SK-N-SH treated with all-trans-retinoic acid at 6 μM for 48 hours (cell line): ENCODE measurements around the gene A3GALT2.

Source experiments
- ATAC-seq: fragments of 200-7000 bp; cut with Tn5 transposase; 3 replicates; pipeline ENCODE4 v1.9.1; 2020; ENCODE audit warnings: mild to moderate bottlenecking, moderate library complexity
- BACH2 ChIP-seq: fragments of 250-450 bp; sonication (Bioruptor Pico); IDR thresholded peaks from 2 replicates; pipeline ENCODE4 v1.9.0; 2021; ENCODE audit warnings: mild to moderate bottlenecking, borderline replicate concordance
- CREB5 ChIP-seq: fragments of 250-450 bp; sonication (Bioruptor Pico); IDR thresholded peaks from 2 replicates; pipeline ENCODE4 v1.5.1; 2020; ENCODE audit warnings: low read depth, mild to moderate bottlenecking, moderate library complexity
- CSDC2 ChIP-seq: fragments of 250-450 bp; sonication (Bioruptor Pico); IDR thresholded peaks from 2 replicates; pipeline ENCODE4 v1.5.0; 2020; ENCODE audit warnings: mild to moderate bottlenecking, moderate library complexity
- CSRNP3 ChIP-seq: fragments of 250-450 bp; sonication (Bioruptor Pico); IDR thresholded peaks from 2 replicates; pipeline ENCODE4 v1.5.1; 2021; ENCODE audit warnings: mild to moderate bottlenecking, moderate library complexity
- ESRRG ChIP-seq: fragments of 250-450 bp; sonication (Bioruptor Pico); IDR thresholded peaks from 2 replicates; pipeline ENCODE4 v1.6.1; 2021; ENCODE audit warnings: mild to moderate bottlenecking
- GLIS3 ChIP-seq: fragments of 250-450 bp; sonication (Bioruptor Pico); IDR thresholded peaks from 2 replicates; pipeline ENCODE4 v1.5.0; 2020; ENCODE audit warnings: mild to moderate bottlenecking, moderate library complexity
- ISL1 ChIP-seq: fragments of 250-450 bp; sonication (Bioruptor Pico); IDR thresholded peaks from 2 replicates; pipeline ENCODE4 v2.1.2; 2022; ENCODE audit warnings: mild to moderate bottlenecking, moderate library complexity
- OSR1 ChIP-seq: fragments of 250-450 bp; sonication (Bioruptor Pico); IDR thresholded peaks from 2 replicates; pipeline ENCODE4 v1.8.0; 2022; ENCODE audit warnings: moderate library complexity, mild to moderate bottlenecking, inconsistent platforms
- POU6F1 ChIP-seq: fragments of 250-450 bp; sonication (Bioruptor Pico); IDR thresholded peaks from 2 replicates; pipeline ENCODE4 v1.8.0; 2021; ENCODE audit warnings: low read depth, mild to moderate bottlenecking, moderate library complexity, borderline replicate concordance
- PPARA ChIP-seq: fragments of 250-450 bp; sonication (Bioruptor Pico); IDR thresholded peaks from 2 replicates; pipeline ENCODE4 v1.5.0; 2020; ENCODE audit warnings: mild to moderate bottlenecking, borderline replicate concordance
- RARB ChIP-seq: fragments of 250-450 bp; sonication (Bioruptor Pico); IDR thresholded peaks from 2 replicates; pipeline ENCODE4 v1.8.0; 2021; ENCODE audit warnings: mild to moderate bottlenecking, moderate library complexity
- TCF4 ChIP-seq: fragments of 250-450 bp; sonication (Bioruptor Pico); IDR thresholded peaks from 2 replicates; pipeline ENCODE4 v1.8.0; 2021; ENCODE audit warnings: mild to moderate bottlenecking, moderate library complexity, borderline replicate concordance
- TOX ChIP-seq: fragments of 250-450 bp; sonication (Bioruptor Pico); IDR thresholded peaks from 2 replicates; pipeline ENCODE4 v1.8.0; 2021; ENCODE audit warnings: mild to moderate bottlenecking, moderate library complexity, borderline replicate concordance
- TSHZ2 ChIP-seq: fragments of 250-450 bp; sonication (Bioruptor Pico); IDR thresholded peaks from 2 replicates; pipeline ENCODE4 v1.5.0; 2020; ENCODE audit warnings: mild to moderate bottlenecking, moderate library complexity
- ZC3H10 ChIP-seq: fragments of 250-450 bp; sonication (Bioruptor Pico); IDR thresholded peaks from 2 replicates; pipeline ENCODE4 v1.5.1; 2021; ENCODE audit warnings: mild to moderate bottlenecking, moderate library complexity
- ZFP3 ChIP-seq: fragments of 250-450 bp; sonication (Bioruptor Pico); IDR thresholded peaks from 2 replicates; pipeline ENCODE4 v1.5.0; 2020; ENCODE audit warnings: mild to moderate bottlenecking, moderate library complexity
- ZFP30 ChIP-seq: fragments of 450-650 bp; formaldehyde crosslinking; IDR thresholded peaks from 2 replicates; pipeline ENCODE4 v1.5.0; 2022; ENCODE audit warnings: mild to moderate bottlenecking, moderate library complexity
- ZNF565 ChIP-seq: fragments of 450-650 bp; formaldehyde crosslinking; conservative IDR thresholded peaks from 2 replicates; pipeline ENCODE4 v1.5.0; 2020; ENCODE audit warnings: low read depth, mild to moderate bottlenecking, moderate library complexity
- ZNF70 ChIP-seq: fragments of 450-650 bp; formaldehyde crosslinking; IDR thresholded peaks from 2 replicates; pipeline ENCODE4 v1.5.0; 2020; ENCODE audit warnings: mild to moderate bottlenecking, moderate library complexity
- ZNF8 ChIP-seq: fragments of 450-650 bp; formaldehyde crosslinking; IDR thresholded peaks from 2 replicates; pipeline ENCODE4 v1.5.0; 2020; ENCODE audit warnings: mild to moderate bottlenecking, moderate library complexity

Gene A3GALT2

GRCh38 chr1:33301273-33301984, 19.5 kb downstream of the A3GALT2 start:
- no peak for TF ChIP-seq RARB
- no peak for TF ChIP-seq OSR1 (CRISPR knock-in tag)
- TF ChIP-seq ISL1 (CRISPR knock-in tag) = no peak
- no peak for TF ChIP-seq ZNF8 (CRISPR knock-in tag)
- TF ChIP-seq ZNF70 (CRISPR knock-in tag) = no peak
- TF ChIP-seq TOX = no peak
- no peak for TF ChIP-seq PPARA (CRISPR knock-in tag)
- no peak for TF ChIP-seq TSHZ2 (CRISPR knock-in tag)
- no peak for TF ChIP-seq CSDC2 (CRISPR knock-in tag)
- no peak for TF ChIP-seq ESRRG (CRISPR knock-in tag)
- TF ChIP-seq ZNF565 (CRISPR knock-in tag) = no peak
- no peak for TF ChIP-seq ZC3H10 (CRISPR knock-in tag)
- ATAC-seq = no peak

- no peak for TF ChIP-seq BACH2 (CRISPR knock-in tag)
- no peak for TF ChIP-seq ISL1 (CRISPR knock-in tag)
- TF ChIP-seq CSRNP3 (CRISPR knock-in tag) = no peak
- TF ChIP-seq CREB5 (CRISPR knock-in tag) = no peak
- no peak for TF ChIP-seq ZFP30
- no peak for TF ChIP-seq PPARA (CRISPR knock-in tag)
- TF ChIP-seq ESRRG (CRISPR knock-in tag) = no peak
- no peak for TF ChIP-seq ZC3H10 (CRISPR knock-in tag)
- no peak for TF ChIP-seq TCF4 (CRISPR knock-in tag)
- no peak for ATAC-seq
Measured at GRCh38 chr1:33300673-33301072, 20.2 kb downstream of the A3GALT2 start.

GRCh38 chr1:33299461-33300155, 21.3 kb downstream of the A3GALT2 start:
- TF ChIP-seq ZC3H10 (CRISPR knock-in tag) (no peak), PPARA (CRISPR knock-in tag) (no peak), CSRNP3 (CRISPR knock-in tag) (no peak), CSDC2 (CRISPR knock-in tag) (no peak), ISL1 (CRISPR knock-in tag) (no peak), BACH2 (CRISPR knock-in tag) (no peak)
- TF ChIP-seq, all 23 proteins: peak for 0
- ATAC-seq = no peak

GRCh38 chr1:33298623-33299277, 22.1 kb downstream of the A3GALT2 start:
- ATAC-seq = peak; percentile 77
- no peak for TF ChIP-seq ZNF8 (CRISPR knock-in tag)
- TF ChIP-seq TCF4 (CRISPR knock-in tag) = no peak
- no peak for TF ChIP-seq ZNF565 (CRISPR knock-in tag)
- no peak for TF ChIP-seq ZFP3 (CRISPR knock-in tag)
- TF ChIP-seq OSR1 (CRISPR knock-in tag) = no peak
- TF ChIP-seq POU6F1 = no peak
- TF ChIP-seq ZNF70 (CRISPR knock-in tag) = no peak
- no peak for TF ChIP-seq ZC3H10 (CRISPR knock-in tag)
- TF ChIP-seq BACH2 (CRISPR knock-in tag) = no peak
- no peak for TF ChIP-seq GLIS3 (CRISPR knock-in tag)
- TF ChIP-seq CREB5 (CRISPR knock-in tag) = no peak
- TF ChIP-seq ISL1 (CRISPR knock-in tag) = no peak
- no peak for TF ChIP-seq CSRNP3 (CRISPR knock-in tag)
- TF ChIP-seq TOX = no peak
- TF ChIP-seq ZFP30 = no peak
